Gastroesophageal sphincter (tissue), 4 donors: ENCODE data around the gene HPGD. TPM values are rescaled to one million over a fixed set of nuclear protein-coding genes. Genes with fewer than 3 reads are reported as not detected.
A peak's percentile ranks its signal among the peaks of the same experiment; 100 is the strongest.

ENCODE experiments used
- ATAC-seq: fragments of 150-250 bp; one replicate; pipeline ENCODE4 v1.9.1; 2016; ENCODE audit warnings: mild to moderate bottlenecking, moderate library complexity
- H3K27ac ChIP-seq, 4 donors: fragments of 200-600 bp; sonication (generic) in 3 of 4; 1 replicate in 3 of 4; 2 replicates in 1 of 4; pipeline ENCODE4 v1.5.1; 2016 to 2019
- H3K27me3 ChIP-seq: fragments of 200-600 bp; sonication (generic); one replicate; pipeline ENCODE4 v1.5.1; 2019
- H3K36me3 ChIP-seq, 2 donors: fragments of 200-600 bp; sonication (generic); one replicate each; pipeline ENCODE4 v1.5.1; 2019; ENCODE audit warnings: control low read depth in 1 of 2
- H3K4me1 ChIP-seq, 3 donors: fragments of 200-600 bp; sonication (generic); 1 replicate in 2 of 3; 2 replicates in 1 of 3; pipeline ENCODE4 v1.5.1; 2016 to 2019; ENCODE audit warnings: control low read depth in 2 of 3
- H3K4me3 ChIP-seq, 2 donors: fragments of 200-600 bp; sonication (generic); one replicate each; pipeline ENCODE4 v1.5.1; 2019; ENCODE audit warnings: mild to moderate bottlenecking in 1 of 2, moderate library complexity in 1 of 2
- H3K9me3 ChIP-seq, 3 donors: fragments of 200-600 bp; sonication (generic); one replicate each; pipeline ENCODE4 v1.5.1; 2017 to 2019; ENCODE audit warnings: control low read depth in 2 of 3
- CTCF ChIP-seq, 4 experiments: fragments of 200-600 bp in 2 of 4; fragments of 450-650 bp in 2 of 4; sonication (generic) in 1 of 4; IDR thresholded peaks; one replicate each; pipeline ENCODE4 v1.5.1; 2017 to 2019; ENCODE audit warnings: antibody characterized with exemption in 4 of 4, mild to moderate bottlenecking in 2 of 4, moderate library complexity in 2 of 4
- EP300 ChIP-seq: sonication (generic); formaldehyde crosslinking; IDR thresholded peaks from one replicate; pipeline ENCODE4 v1.6.1; 2017; ENCODE audit warnings: antibody characterized with exemption, mild to moderate bottlenecking
- POLR2A ChIP-seq, 2 donors: fragments of 450-650 bp; IDR thresholded peaks; one replicate each; pipeline ENCODE4 v1.6.1; 2017; ENCODE audit warnings: antibody characterized with exemption in 2 of 2, mild to moderate bottlenecking in 2 of 2, moderate library complexity in 1 of 2
- POLR2AphosphoS5 ChIP-seq: sonication (generic); formaldehyde crosslinking; IDR thresholded peaks from one replicate; pipeline ENCODE4 v1.6.1; 2017; ENCODE audit warnings: antibody characterized with exemption
- WGBS, 2 donors: methylation state at CpG; one replicate each; pipeline ENCODE4 v1.1.5; 2018; ENCODE audit warnings: low coverage in 1 of 2; 5-methylcytosine and 5-hydroxymethylcytosine counted together
- total RNA-seq, 4 donors: library from RNA; depleted of rRNA; stranded (reverse); fragments of >200 nt; gene quantifications; one replicate each; pipeline ENCODE4 v1.1.0, GENCODE V29; 2016

Gene HPGD
- total RNA-seq, 4 donors from 2014 or later = 22.6 to 178 (median 40.8) TPM

- H3K36me3 ChIP-seq = no peaks in the 10 kb centered on the region
- ATAC-seq = no peak
- TF ChIP-seq POLR2A (IDR thresholded peaks at IDR 0.05) = no peak
- no peak for TF ChIP-seq POLR2AphosphoS5
- no peak for TF ChIP-seq EP300
- TF ChIP-seq CTCF (IDR thresholded peaks at IDR 0.05) = no peak
Measured at GRCh38 chr4:174538876-174539250, 16.6 kb upstream of the HPGD start.

GRCh38 chr4:174538123-174538875 is 16.0 kb upstream of the HPGD start:
- Histone ChIP-seq H3K27me3 (no peaks in the 10 kb centered on the region), H3K27ac (no peak overlapping the region), H3K4me3 (no peak overlapping the region), H3K36me3 (no peaks in the 10 kb centered on the region), H3K4me1 (no peaks in the 10 kb centered on the region), H3K9me3 (no peaks in the 10 kb centered on the region)
- WGBS, 2 donors = 63 to 85% methylated on average over 3 to 4 of the region's 4 CpGs
- ATAC-seq = no peak
- TF ChIP-seq POLR2A (IDR thresholded peaks at IDR 0.05) = no peak
- TF ChIP-seq CTCF (IDR thresholded peaks at IDR 0.05) = no peak
- TF ChIP-seq POLR2AphosphoS5 = no peak
- no peak for TF ChIP-seq EP300

More at GRCh38 chr4:174538876-174539250, 16.6 kb upstream of the HPGD start:
- no peak overlapping the region for H3K27ac ChIP-seq
- H3K4me3 ChIP-seq = no peak overlapping the region
- H3K4me1 ChIP-seq = no peaks in the 10 kb centered on the region
- H3K27me3 ChIP-seq = no peaks in the 10 kb centered on the region
- H3K9me3 ChIP-seq = no peaks in the 10 kb centered on the region
- WGBS, 2 donors = 92 to 94% methylated on average over 2 to 4 of the region's 4 CpGs

GRCh38 chr4:174537634-174538033 is 15.3 kb upstream of the HPGD start:
- 52 to 94% methylated on average over 2 of the region's 3 CpGs for WGBS, 2 donors
- H3K36me3 ChIP-seq = no peaks in the 10 kb centered on the region
- H3K4me3 ChIP-seq = no peak overlapping the region
- H3K27me3 ChIP-seq = no peaks in the 10 kb centered on the region
- ATAC-seq = no peak
- H3K27ac ChIP-seq = no peak overlapping the region
- no peaks in the 10 kb centered on the region for H3K9me3 ChIP-seq
- peaks cover 0 to 7% (median 0%) of the 10 kb centered on the region in 3 donors for H3K4me1 ChIP-seq
- no peak for TF ChIP-seq POLR2AphosphoS5

- H3K4me3 ChIP-seq = no peak overlapping the region
- no peak overlapping the region for H3K27ac ChIP-seq
- no peaks in the 10 kb centered on the region for H3K9me3 ChIP-seq
- WGBS, 2 donors = 72 to 93% methylated on average over 3 of the region's 3 CpGs
- no peak for TF ChIP-seq EP300
- TF ChIP-seq CTCF (IDR thresholded peaks at IDR 0.05) = no peak
- TF ChIP-seq POLR2AphosphoS5 = no peak
- no peak for TF ChIP-seq POLR2A (IDR thresholded peaks at IDR 0.05)
- H3K4me1 ChIP-seq = peaks cover 0 to 18% (median 0%) of the 10 kb centered on the region in 3 donors
- H3K36me3 ChIP-seq = no peaks in the 10 kb centered on the region
- ATAC-seq = no peak
- H3K27me3 ChIP-seq = no peaks in the 10 kb centered on the region
Measured at GRCh38 chr4:174534461-174534860, 12.2 kb upstream of the HPGD start.

GRCh38 chr4:174532445-174532844 is 10.2 kb upstream of the HPGD start:
- ATAC-seq = no peak
- no peaks in the 10 kb centered on the region for H3K27me3 ChIP-seq

More at GRCh38 chr4:174532445-174532844, 10.2 kb upstream of the HPGD start:
- Histone ChIP-seq H3K27ac (peak overlapping the region in 2 of 4 donors; percentile 28 to 29), H3K36me3 (no peaks in the 10 kb centered on the region), H3K4me3 (no peak overlapping the region), H3K4me1 (peaks cover 0 to 18% (median 0%) of the 10 kb centered on the region in 3 donors), H3K9me3 (no peaks in the 10 kb centered on the region)
- TF ChIP-seq POLR2AphosphoS5 = no peak
- no peak for TF ChIP-seq EP300
- no peak for TF ChIP-seq CTCF (IDR thresholded peaks at IDR 0.05)
- TF ChIP-seq POLR2A (IDR thresholded peaks at IDR 0.05) = no peak
